HG03521 (cell line): ENCODE data around the gene TAF8.
"Not testable (repeated sequence)": the region's sequence is repeated elsewhere in the genome, so short reads cannot be mapped to it uniquely, and the experiment has no call there.

Experiments
- ATAC-seq: cut with Tn5 transposase; IDR thresholded peaks from one replicate; pipeline ENCODE4 v1.9.1; 2021; ENCODE audit warnings: mild to moderate bottlenecking, moderate library complexity; ENCODE audit not compliant: unreplicated experiment

TAF8 gene

GRCh38 chr6:42028234-42029061 lies 21.9 kb upstream of the TAF8 start:
- no peak for ATAC-seq

- ATAC-seq = no peak
These were observed 21.1 kb upstream of the TAF8 start for GRCh38 chr6:42029062-42029685.

DNA sequence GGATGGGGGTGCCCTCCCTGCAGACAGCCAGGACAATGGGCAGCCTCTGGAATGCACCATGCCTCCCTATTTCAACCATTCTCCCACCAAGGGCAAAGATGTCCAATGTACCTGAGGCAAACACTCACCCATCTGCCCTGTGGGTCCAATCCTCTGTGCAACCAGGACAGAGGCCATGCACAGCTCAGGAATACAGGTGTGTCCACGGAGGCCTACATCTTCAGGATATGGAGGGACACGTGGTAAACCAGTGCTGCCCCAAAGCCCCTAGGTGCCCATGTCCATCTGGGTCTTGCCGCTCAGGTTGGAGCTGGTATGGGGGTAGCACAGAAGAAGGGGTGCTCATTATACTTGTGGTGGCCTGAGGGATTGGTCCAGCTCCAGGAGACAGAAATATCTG lies 20.4 kb upstream of the TAF8 start:
- no peak for ATAC-seq

DNA sequence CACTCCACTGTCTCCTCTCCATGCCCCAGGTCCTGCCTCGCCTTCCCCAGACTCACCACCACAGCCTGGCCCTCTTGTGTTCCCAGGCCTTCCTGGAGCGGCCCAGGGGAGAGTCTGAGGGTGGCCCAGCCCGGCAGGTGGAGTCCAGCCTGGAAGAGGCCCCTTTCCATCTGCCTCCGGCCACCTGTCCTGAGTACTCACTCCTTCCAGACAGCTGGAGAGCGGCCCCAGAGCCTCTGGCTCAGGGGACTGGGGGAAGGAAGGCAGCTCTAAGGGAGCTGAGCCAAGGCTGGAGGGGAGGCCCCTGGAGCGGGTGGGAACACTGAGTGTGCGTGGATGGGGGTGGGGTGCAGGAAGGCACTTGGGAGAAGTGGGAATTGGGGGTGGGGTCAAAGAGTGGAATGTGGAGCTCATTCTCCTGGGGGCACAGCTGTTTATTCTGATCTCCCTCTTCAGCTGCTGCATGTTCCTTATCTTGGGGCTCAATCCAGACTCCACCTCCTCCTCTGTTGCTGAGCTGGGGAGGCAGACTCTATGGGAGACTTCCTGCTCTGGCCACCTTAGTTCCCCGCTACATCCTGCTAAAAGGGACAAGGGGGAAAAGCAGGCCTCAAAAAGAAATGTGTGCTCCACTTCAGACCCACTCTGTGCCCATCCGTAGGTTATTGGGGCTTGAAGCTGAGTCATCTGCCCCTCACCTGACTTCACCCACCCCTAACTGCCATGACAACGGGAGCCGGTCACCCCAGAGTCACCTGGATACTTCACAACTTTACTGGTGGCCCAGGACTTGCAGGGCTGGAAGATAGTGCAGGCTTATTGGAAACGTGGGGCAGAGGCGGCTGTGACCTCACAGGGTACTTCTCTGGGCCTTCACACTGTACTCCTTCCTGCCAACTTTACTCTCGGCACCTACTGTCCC lies 19.5 kb upstream of the TAF8 start:
- ATAC-seq = no peak

DNA sequence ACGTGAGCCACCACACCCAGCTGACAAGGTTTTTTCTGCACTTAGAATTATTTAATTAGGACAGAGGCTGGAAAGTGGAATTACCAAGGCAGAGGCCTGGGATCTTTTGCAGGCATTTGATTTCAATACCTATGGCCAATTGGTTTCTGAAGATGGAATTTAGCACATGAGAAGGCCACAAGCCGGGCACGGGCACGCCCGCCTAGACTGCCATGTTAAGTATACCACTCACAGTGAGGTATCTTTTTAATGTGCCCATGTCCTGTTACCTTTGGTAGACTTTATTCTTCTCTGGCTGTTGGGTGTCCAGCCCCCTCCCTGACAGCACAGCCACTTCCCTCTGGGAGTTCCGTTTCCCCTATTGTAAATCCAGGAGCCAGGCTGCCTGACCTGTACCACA lies 18.0 kb upstream of the TAF8 start:
- ATAC-seq = no peak

GRCh38 chr6:42037669-42038068 lies 12.7 kb upstream of the TAF8 start:
- not testable (repeated sequence) for ATAC-seq

DNA sequence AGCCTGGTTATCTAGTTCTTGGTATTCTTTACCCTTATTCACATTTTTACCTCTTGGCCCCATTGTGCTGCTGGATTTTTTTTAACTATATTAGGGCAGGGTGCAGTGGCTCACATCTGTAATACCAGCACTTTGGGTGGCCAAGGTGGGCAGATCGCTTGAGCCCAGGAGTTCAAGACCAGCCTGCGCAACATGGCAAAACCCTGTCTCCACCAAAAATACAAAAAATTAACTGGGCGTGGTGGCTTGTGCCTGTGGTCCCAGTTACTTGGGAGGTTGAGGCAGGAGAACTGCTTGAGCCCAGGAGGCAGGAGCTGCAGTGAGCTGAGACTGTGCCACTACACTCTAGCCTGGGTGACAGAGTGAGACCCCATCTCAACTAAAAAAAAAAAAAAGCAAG lies 12.2 kb upstream of the TAF8 start:
- no peak for ATAC-seq

DNA sequence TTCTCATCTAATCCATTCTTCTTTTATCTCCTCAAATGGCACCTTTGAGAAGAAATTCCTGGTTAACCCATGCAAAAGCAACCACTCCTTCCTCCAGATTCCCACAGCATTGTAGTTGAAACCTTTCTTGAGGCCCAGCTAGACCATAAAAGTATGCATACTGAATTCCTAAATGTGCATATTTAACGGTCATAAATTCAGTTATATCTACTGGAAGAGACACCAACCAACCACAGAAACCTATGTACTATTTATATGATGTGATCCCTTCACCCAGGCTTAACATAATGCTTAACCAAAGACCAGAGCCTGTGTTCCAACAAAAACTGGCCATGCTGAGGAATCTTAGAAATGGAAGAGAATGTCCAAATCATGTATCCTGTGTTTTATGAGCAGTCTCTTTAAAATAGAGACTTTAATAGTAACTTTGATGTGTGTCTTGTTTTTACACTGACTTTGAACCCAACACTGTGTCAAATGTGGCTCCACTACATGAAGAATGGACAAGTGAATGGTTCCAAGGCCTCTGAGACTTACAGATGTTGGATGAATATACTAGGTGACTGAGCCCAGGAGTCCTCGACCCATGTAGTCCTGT lies 11.4 kb upstream of the TAF8 start:
- no peak for ATAC-seq

- no peak for ATAC-seq
These were observed 9.4 kb upstream of the TAF8 start for GRCh38 chr6:42040856-42041480.

GRCh38 chr6:42041481-42042053 lies 8.8 kb upstream of the TAF8 start:
- ATAC-seq = no peak

- ATAC-seq = no peak
These were observed 8.2 kb upstream of the TAF8 start for GRCh38 chr6:42042108-42042507.

DNA sequence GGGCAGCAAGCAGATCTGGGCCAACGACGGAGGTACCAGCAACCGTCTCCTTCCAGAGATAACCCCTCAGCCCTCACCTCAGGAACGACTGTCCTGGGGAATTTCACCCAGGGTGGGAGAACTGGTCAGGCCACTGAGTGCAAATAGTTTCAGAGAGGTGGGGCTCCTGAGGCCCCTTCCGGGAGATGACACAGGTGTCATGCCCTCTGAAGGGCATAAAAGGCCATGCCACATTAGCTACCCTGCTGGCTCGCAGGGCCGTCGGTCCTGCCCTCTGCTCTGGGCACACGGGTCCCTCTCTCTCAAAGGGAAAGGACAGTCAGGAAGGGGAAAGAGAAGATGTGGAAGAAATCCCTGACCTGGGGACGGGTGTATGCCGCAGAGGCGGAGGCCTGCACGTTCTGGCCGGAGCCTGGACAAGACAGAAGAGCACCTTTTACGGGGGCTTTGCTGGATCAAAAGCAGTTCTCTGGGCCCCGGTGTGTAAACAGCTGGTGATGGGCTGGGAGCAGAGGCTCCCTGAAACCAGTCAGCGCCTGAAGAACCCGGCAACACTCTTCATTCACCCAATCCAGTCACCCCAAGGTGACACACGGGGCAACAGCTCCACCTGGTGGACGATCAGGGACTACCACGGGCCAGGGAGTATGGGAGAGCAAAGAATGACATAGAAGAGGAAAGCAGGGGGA lies 6.4 kb upstream of the TAF8 start:
- ATAC-seq = no peak

GRCh38 chr6:42045538-42046460 lies 4.5 kb upstream of the TAF8 start:
- no peak for ATAC-seq

- no peak for ATAC-seq
These were observed 3.7 kb upstream of the TAF8 start for GRCh38 chr6:42046464-42047212.

- no peak for ATAC-seq
These were observed 3.1 kb upstream of the TAF8 start for GRCh38 chr6:42047213-42047590.

- ATAC-seq = no peak
These were observed 2.4 kb upstream of the TAF8 start for GRCh38 chr6:42047790-42048405.

GRCh38 chr6:42049116-42049809 lies 1.1 kb upstream of the TAF8 start:
- no peak for ATAC-seq
